Spleen (tissue), 7 donors: ENCODE data around the gene DCLK2.

Experiments
- POLR2A ChIP-seq, 3 donors: fragments of 450-650 bp; IDR thresholded peaks; one replicate each; pipeline ENCODE4 v1.5.1; 2017; ENCODE audit warnings: antibody characterized with exemption in 3 of 3, mild to moderate bottlenecking in 1 of 3
- POLR2AphosphoS5 ChIP-seq, 3 donors: sonication (generic); formaldehyde crosslinking; IDR thresholded peaks; one replicate each; pipeline ENCODE4 v1.5.1; 2017; ENCODE audit warnings: antibody characterized with exemption in 3 of 3
- TF ChIP-seq, protein P1 (sequence below), 11 experiments: fragments of 200-600 bp in 7 of 11; fragments of 450-650 bp in 4 of 11; sonication (generic) in 4 of 11; IDR thresholded peaks in 8 of 11; conservative IDR thresholded peaks in 3 of 11; 1 replicate in 7 of 11; 2 replicates in 4 of 11; pipeline versions ENCODE4 v1.4.0 to v1.8.0; 2016 to 2021; ENCODE audit warnings: antibody characterized with exemption in 11 of 11, inconsistent platforms in 4 of 11, mild to moderate bottlenecking in 1 of 11
- donor health status: DM: no; HTN: no; CAD: no; lungs with moderate emphysema.
- donor health status: DM: no; HTN: no; CAD: no.
- donor health status: DM: no; HTN: no; CAD: no.

DNA sequence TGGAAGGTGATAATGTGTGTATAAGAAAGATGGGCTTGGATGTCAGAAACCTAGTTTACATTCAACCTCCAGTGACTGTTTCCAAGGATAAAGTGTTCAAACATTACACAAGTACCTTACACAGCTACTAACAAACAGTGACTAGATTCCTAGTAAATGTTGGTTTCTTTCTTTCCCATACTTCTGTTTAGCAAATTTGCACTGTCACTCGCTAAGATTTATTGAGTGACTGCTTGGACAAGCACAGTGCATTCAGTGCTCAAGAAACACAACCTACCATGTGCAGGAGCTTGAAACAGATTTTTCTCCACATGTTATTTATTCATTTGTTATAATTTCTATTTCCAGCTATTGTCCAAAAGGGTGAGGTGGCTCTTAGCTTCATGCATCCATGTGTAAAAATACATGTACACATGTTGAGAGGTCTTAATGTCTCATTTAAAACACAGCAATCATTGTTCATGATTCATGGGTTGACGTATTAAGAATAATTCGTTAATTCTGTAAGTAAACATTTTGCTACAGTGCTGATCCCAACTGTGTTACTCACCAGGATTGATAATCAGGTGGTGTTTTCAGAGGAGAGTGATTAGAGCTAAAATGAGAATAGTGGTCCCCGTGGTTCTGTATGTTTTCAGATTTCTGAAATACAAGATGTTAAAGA lies 153.0 kb downstream of the DCLK2 start:
- TF ChIP-seq, protein P1, sequence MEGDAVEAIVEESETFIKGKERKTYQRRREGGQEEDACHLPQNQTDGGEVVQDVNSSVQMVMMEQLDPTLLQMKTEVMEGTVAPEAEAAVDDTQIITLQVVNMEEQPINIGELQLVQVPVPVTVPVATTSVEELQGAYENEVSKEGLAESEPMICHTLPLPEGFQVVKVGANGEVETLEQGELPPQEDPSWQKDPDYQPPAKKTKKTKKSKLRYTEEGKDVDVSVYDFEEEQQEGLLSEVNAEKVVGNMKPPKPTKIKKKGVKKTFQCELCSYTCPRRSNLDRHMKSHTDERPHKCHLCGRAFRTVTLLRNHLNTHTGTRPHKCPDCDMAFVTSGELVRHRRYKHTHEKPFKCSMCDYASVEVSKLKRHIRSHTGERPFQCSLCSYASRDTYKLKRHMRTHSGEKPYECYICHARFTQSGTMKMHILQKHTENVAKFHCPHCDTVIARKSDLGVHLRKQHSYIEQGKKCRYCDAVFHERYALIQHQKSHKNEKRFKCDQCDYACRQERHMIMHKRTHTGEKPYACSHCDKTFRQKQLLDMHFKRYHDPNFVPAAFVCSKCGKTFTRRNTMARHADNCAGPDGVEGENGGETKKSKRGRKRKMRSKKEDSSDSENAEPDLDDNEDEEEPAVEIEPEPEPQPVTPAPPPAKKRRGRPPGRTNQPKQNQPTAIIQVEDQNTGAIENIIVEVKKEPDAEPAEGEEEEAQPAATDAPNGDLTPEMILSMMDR (IDR thresholded peaks at IDR 0.05 in 8 of 11, conservative IDR thresholded peaks at IDR 0.05 in 3 of 11) = no peak
- TF ChIP-seq POLR2AphosphoS5 (IDR thresholded peaks at IDR 0.05) (no peak), POLR2A (IDR thresholded peaks at IDR 0.05) (no peak)
